ENCODE data around the gene KCNA1.

DNA sequence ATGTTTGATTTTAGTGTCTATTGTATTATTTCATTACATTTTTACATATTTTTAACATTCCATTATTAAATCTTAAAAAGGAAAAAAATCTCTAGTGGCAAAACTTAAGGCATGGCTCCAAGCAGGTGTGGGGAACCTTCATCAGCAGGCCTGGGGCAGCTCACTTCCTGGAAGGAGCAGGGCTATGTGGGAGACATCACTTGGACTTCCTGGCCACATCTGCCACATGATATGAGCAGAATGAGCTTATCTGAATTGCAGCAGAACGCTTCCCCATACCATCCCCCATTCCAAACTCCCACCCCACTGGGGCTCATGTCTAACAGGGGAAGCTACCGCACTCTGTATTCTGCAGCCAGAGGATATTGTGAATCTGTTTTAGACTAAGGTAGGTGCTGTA is 35.0 kb upstream of the KCNA1 start:
- no peak for TF ChIP-seq MYC (IDR thresholded peaks at IDR 0.05; ENCODE audit: low read depth, low read length)
- TF ChIP-seq, protein P1, sequence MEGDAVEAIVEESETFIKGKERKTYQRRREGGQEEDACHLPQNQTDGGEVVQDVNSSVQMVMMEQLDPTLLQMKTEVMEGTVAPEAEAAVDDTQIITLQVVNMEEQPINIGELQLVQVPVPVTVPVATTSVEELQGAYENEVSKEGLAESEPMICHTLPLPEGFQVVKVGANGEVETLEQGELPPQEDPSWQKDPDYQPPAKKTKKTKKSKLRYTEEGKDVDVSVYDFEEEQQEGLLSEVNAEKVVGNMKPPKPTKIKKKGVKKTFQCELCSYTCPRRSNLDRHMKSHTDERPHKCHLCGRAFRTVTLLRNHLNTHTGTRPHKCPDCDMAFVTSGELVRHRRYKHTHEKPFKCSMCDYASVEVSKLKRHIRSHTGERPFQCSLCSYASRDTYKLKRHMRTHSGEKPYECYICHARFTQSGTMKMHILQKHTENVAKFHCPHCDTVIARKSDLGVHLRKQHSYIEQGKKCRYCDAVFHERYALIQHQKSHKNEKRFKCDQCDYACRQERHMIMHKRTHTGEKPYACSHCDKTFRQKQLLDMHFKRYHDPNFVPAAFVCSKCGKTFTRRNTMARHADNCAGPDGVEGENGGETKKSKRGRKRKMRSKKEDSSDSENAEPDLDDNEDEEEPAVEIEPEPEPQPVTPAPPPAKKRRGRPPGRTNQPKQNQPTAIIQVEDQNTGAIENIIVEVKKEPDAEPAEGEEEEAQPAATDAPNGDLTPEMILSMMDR (IDR thresholded peaks at IDR 0.05; ENCODE audit: low read depth, low read length), result no peak
- TF ChIP-seq MAX (IDR thresholded peaks at IDR 0.05; ENCODE audit: low read depth, low read length), result no peak
